IMR-90 (cell line): ENCODE results near the gene SRPK3. TPM values are rescaled to one million over a fixed set of nuclear protein-coding genes. Genes with fewer than 3 reads are reported as not detected.

Source experiments
- ATAC-seq: fragments of 200-7000 bp; cut with Tn5 transposase; 2 replicates; pipeline ENCODE4 v1.9.1; 2020; ENCODE audit warnings: low read depth, mild to moderate bottlenecking, moderate library complexity
- BruUV-seq: library from RNA; stranded (reverse); fragments of 400-500 nt; replicated peaks from 2 replicates; lab custom pipeline; 2021; lab: Mats Ljungman, UMichigan
- CTCF ChIA-PET: fragments of 300-600 bp; formaldehyde crosslinking; extraction: SDS; loops from one replicate; lab custom pipeline; 2021; ENCODE audit warnings: antibody characterized with exemption; lab: Yijun Ruan, JAX
- POLR2A ChIA-PET: fragments of 300-600 bp; sonication (Branson Sonifier 250); formaldehyde crosslinking; loops from one replicate; lab custom pipeline; 2022; ENCODE audit warnings: antibody characterized with exemption; ENCODE audit not compliant: unreplicated experiment; lab: Charles Lee
- DNase-seq: peaks from one replicate; pipeline ENCODE4 v3.0.0; 2013
- H2AFZ ChIP-seq: replicated peaks from 2 replicates; pipeline ENCODE3; 2013; ENCODE audit warnings: low read length, mild to moderate bottlenecking; ENCODE audit not compliant: poor library complexity
- H2AK5ac ChIP-seq: 2 replicates; pipeline ENCODE4 v1.6.1; 2013; ENCODE audit warnings: low read depth, low read length, inconsistent platforms
- H2AK9ac ChIP-seq: replicated peaks from 2 replicates; pipeline ENCODE3; 2013; ENCODE audit warnings: mild to moderate bottlenecking, low read depth, low read length, moderate library complexity; ENCODE audit not compliant: poor library complexity
- H2BK120ac ChIP-seq: 2 replicates; pipeline ENCODE4 v1.6.1; 2013; ENCODE audit warnings: low read depth, low read length, inconsistent platforms
- H2BK15ac ChIP-seq: 3 replicates; pipeline ENCODE4 v1.6.1; 2013; ENCODE audit warnings: low read depth, low read length, inconsistent platforms
- H2BK20ac ChIP-seq: 2 replicates; pipeline ENCODE4 v1.6.1; 2013; ENCODE audit warnings: low read depth, mild to moderate bottlenecking, inconsistent platforms, low read length, moderate library complexity
- H2BK5ac ChIP-seq: 2 replicates; pipeline ENCODE4 v1.6.1; 2013; ENCODE audit warnings: mild to moderate bottlenecking, low read depth, low read length, inconsistent platforms; ENCODE audit not compliant: poor library complexity, severe bottlenecking
- H3K14ac ChIP-seq: replicated peaks from 2 replicates; pipeline ENCODE4 v1.6.1; 2013; ENCODE audit warnings: low read depth, low read length, inconsistent platforms
- H3K18ac ChIP-seq: 2 replicates; pipeline ENCODE4 v1.6.1; 2013; ENCODE audit warnings: low read depth, low read length, control low read depth
- H3K23ac ChIP-seq: 2 replicates; pipeline ENCODE4 v1.6.1; 2013; ENCODE audit warnings: low read depth, low read length, inconsistent platforms
- H3K27ac ChIP-seq: 2 replicates; pipeline ENCODE4 v1.5.1; 2013; ENCODE audit warnings: mild to moderate bottlenecking, control low read depth, low read length; ENCODE audit not compliant: insufficient read depth
- H3K27me3 ChIP-seq: 2 replicates; pipeline ENCODE4 v1.6.1; 2013; ENCODE audit warnings: low read length; ENCODE audit not compliant: control insufficient read depth, insufficient read depth
- H3K36me3 ChIP-seq: 2 replicates; pipeline ENCODE4 v1.6.1; 2013; ENCODE audit warnings: low read length, mixed read lengths; ENCODE audit not compliant: control insufficient read depth, insufficient read depth
- H3K4ac ChIP-seq: 2 replicates; pipeline ENCODE4 v1.6.1; 2013; ENCODE audit warnings: low read depth, low read length, inconsistent platforms
- H3K4me1 ChIP-seq: 2 replicates; pipeline ENCODE4 v1.6.1; 2013; ENCODE audit warnings: low read length, mixed read lengths; ENCODE audit not compliant: control insufficient read depth, insufficient read depth
- H3K4me2 ChIP-seq: 2 replicates; pipeline ENCODE4 v1.6.1; 2013; ENCODE audit warnings: low read depth, mild to moderate bottlenecking, control low read depth, low read length, moderate library complexity
- H3K4me3 ChIP-seq: 2 replicates; pipeline ENCODE4 v1.5.1; 2013; ENCODE audit warnings: low read depth, mild to moderate bottlenecking, control low read depth, low read length, moderate library complexity; ENCODE audit not compliant: insufficient read depth
- H3K56ac ChIP-seq: 2 replicates; pipeline ENCODE4 v1.6.1; 2013; ENCODE audit warnings: low read length, inconsistent platforms; ENCODE audit not compliant: insufficient read depth; ENCODE audit errors: extremely low read depth
- H3K79me1 ChIP-seq, 2 experiments: 2 replicates each; pipeline ENCODE4 v1.6.1; 2013; ENCODE audit warnings: low read length in 2 of 2, inconsistent platforms in 1 of 2, low read depth in 1 of 2
- H3K9ac ChIP-seq: 2 replicates; pipeline ENCODE4 v1.6.1; 2013; ENCODE audit warnings: low read depth, low read length, control low read depth
- H3K9me1 ChIP-seq: 2 replicates; pipeline ENCODE4 v1.6.1; 2013; ENCODE audit warnings: low read length, inconsistent platforms; ENCODE audit not compliant: insufficient read depth
- H3K9me3 ChIP-seq: 2 replicates; pipeline ENCODE4 v1.6.1; 2013; ENCODE audit warnings: low read length; ENCODE audit not compliant: control insufficient read depth, insufficient read depth
- H4K20me1 ChIP-seq: 2 replicates; pipeline ENCODE4 v1.6.1; 2013; ENCODE audit warnings: low read length, inconsistent platforms; ENCODE audit not compliant: insufficient read depth
- H4K5ac ChIP-seq: 2 replicates; pipeline ENCODE4 v1.6.1; 2013; ENCODE audit warnings: mild to moderate bottlenecking, low read depth, low read length, control low read depth
- H4K8ac ChIP-seq, 2 experiments: 2 replicates each; pipeline ENCODE4 v1.6.1; 2013; ENCODE audit warnings: low read depth in 2 of 2, low read length in 2 of 2, control low read depth in 1 of 2, inconsistent platforms in 1 of 2
- H4K91ac ChIP-seq: 2 replicates; pipeline ENCODE4 v1.6.1; 2013; ENCODE audit warnings: low read depth, low read length, inconsistent platforms; ENCODE audit not compliant: insufficient read depth
- CEBPB ChIP-seq: IDR thresholded peaks from 2 replicates; pipeline ENCODE4 v1.6.1; 2012; ENCODE audit warnings: low read depth, low read length, improper control_type of control experiment
- CHD1 ChIP-seq: IDR thresholded peaks from 2 replicates; pipeline ENCODE4 v1.6.1; 2012; ENCODE audit warnings: low read depth, low read length, improper control_type of control experiment
- ELK1 ChIP-seq: fragments of 150-350 bp; IDR thresholded peaks from 2 replicates; pipeline ENCODE4 v1.6.1; 2016; ENCODE audit warnings: low read depth, mild to moderate bottlenecking, low read length, moderate library complexity, borderline replicate concordance
- MAFK ChIP-seq: IDR thresholded peaks from 2 replicates; pipeline ENCODE4 v1.6.1; 2012; ENCODE audit warnings: low read depth, low read length, improper control_type of control experiment
- MXI1 ChIP-seq: IDR thresholded peaks from 2 replicates; pipeline ENCODE4 v1.6.1; 2012; ENCODE audit warnings: low read depth, mild to moderate bottlenecking, low read length, moderate library complexity, borderline replicate concordance
- NFE2L2 ChIP-seq: fragments of 150-350 bp; IDR thresholded peaks from 2 replicates; pipeline ENCODE4 v1.6.1; 2016; ENCODE audit warnings: low read depth, mild to moderate bottlenecking, low read length
- POLR2A ChIP-seq: IDR thresholded peaks from 2 replicates; pipeline ENCODE4 v1.6.1; 2012; ENCODE audit warnings: mild to moderate bottlenecking, low read depth, low read length
- RAD21 ChIP-seq: IDR thresholded peaks from 2 replicates; pipeline ENCODE4 v1.6.1; 2012; ENCODE audit warnings: low read length, improper control_type of control experiment
- RFX5 ChIP-seq: IDR thresholded peaks from 2 replicates; pipeline ENCODE4 v1.8.0; 2012; ENCODE audit warnings: low read depth, mild to moderate bottlenecking, low read length, moderate library complexity
- USF2 ChIP-seq: fragments of 150-350 bp; IDR thresholded peaks from 2 replicates; pipeline ENCODE4 v1.6.1; 2017; ENCODE audit warnings: mild to moderate bottlenecking, antibody characterized with exemption, low read length, low read depth
- WGBS, 2 experiments: methylation state at CpG; one replicate each; pipeline versions ENCODE4 v1.1.5 to v1.1.7; 2013; ENCODE audit warnings: missing lambda C conversion rate in 2 of 2; ENCODE audit not compliant: insufficient read length in 1 of 2; ENCODE audit errors: extremely low coverage in 2 of 2; 5-methylcytosine and 5-hydroxymethylcytosine counted together
- dilution Hi-C: fragments of 300-500 bp; cut with HindIII; formaldehyde crosslinking; loops from one replicate; pipeline ENCODE4 v1.14.3; 2018; ENCODE audit warnings: low sequenced_read_pairs; ENCODE audit not compliant: unreplicated experiment
- in situ Hi-C: fragments of 300-500 bp; cut with MboI; formaldehyde crosslinking; loops from 3 replicates; pipeline ENCODE4 v1.14.3; 2019; ENCODE audit warnings: low sequenced_read_pairs, inconsistent platforms, mixed read lengths
- intact Hi-C: fragments of 100-400 bp; cut with micrococcal nuclease; formaldehyde crosslinking; loops from 2 replicates; pipeline ENCODE4 v1.10.0; 2022
- polyA plus RNA-seq, 3 experiments: library from polyadenylated mRNA; depleted of rRNA; stranded (reverse); fragments of >200 nt; gene quantifications; 2 replicates each; pipeline ENCODE4 v1.2.3, GENCODE V29; 2012; ENCODE audit warnings: low replicate concordance in 1 of 3
- total RNA-seq: library from RNA; depleted of rRNA; stranded (reverse); fragments of >200 nt; gene quantifications from 2 replicates; pipeline ENCODE4 v1.2.3, GENCODE V29; 2012
- TF ChIP-seq, protein P1 (sequence below): conservative IDR thresholded peaks from 2 replicates; pipeline ENCODE4 v1.5.1; 2012; ENCODE audit warnings: mild to moderate bottlenecking, low read depth, low read length, improper control_type of control experiment

SRPK3 gene
- total and polyA plus RNA-seq, 2 of the 4 experiments (the other 2 are of a cell fraction) = 0.36 to 0.70 TPM

DNA sequence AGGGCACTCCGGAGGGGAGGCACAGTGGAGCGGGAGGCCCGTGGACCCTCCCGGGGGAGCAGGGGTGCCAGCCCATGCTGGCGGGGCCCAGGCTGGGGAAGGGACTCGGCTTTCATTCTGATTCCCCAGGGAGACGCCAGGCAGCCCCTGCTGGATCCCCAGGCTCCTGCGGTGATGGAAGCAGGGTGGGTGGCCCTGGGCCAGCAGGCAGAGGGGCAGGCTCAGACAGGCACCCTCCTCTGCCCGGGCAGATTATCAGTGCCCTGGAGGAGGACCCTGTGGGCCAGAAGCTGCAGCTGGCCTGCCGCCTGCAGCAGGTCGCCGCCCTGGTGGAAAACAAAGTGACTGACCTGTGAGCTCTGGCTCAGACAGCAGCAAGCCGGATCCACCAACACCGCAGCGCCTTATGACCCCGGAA lies 2.1 kb upstream of the SRPK3 start:
- intact Hi-C loops = no loop called here
- Histone ChIP-seq H2BK5ac (no peak overlapping the region), H2AK5ac (no peak overlapping the region), H2BK120ac (no peak overlapping the region), H3K14ac (no peak overlapping the region), H3K27me3 (no peaks in the 10 kb centered on the region), H3K9ac (no peak overlapping the region), H3K4me2 (no peak overlapping the region), H3K56ac (no peak overlapping the region), H3K18ac (no peak overlapping the region), H2AK9ac (no peak overlapping the region), H3K79me1 (no peaks in the 10 kb centered on the region), H3K4me3 (no peak overlapping the region), H3K9me1 (no peaks in the 10 kb centered on the region), H3K36me3 (peaks cover 4% of the 10 kb centered on the region; the same call in 1 of the 2 replicates), H4K8ac (no peak overlapping the region), H3K9me3 (no peaks in the 10 kb centered on the region; the same call in 1 of the 2 replicates), H4K5ac (no peak overlapping the region), H2AFZ (peak overlapping the region; percentile 43), H4K91ac (no peak overlapping the region), H3K23ac (no peak overlapping the region), H4K20me1 (no peaks in the 10 kb centered on the region), H3K4me1 (no peaks in the 10 kb centered on the region), H2BK15ac (no peak overlapping the region), H2BK20ac (no peak overlapping the region), H3K27ac (no peak overlapping the region), H3K4ac (no peak overlapping the region)
- CTCF ChIA-PET = no interaction called here
- BruUV-seq = no TSS peak
- in situ Hi-C loops = no loop called here
- ATAC-seq (no peak), DNase-seq (no peak)
- dilution Hi-C loops = no loop called here
- POLR2A ChIA-PET = no interaction called here
- 55% methylated on average over 4 of the region's 16 CpGs; no CpG with 5 or more reads in 1 of the 2 experiments for WGBS, 2 experiments
- TF ChIP-seq MXI1 (no peak), RFX5 (no peak), MAFK (no peak), POLR2A (no peak), USF2 (no peak), RAD21 (no peak), ELK1 (no peak), CEBPB (no peak), CHD1 (no peak), NFE2L2 (no peak)
- TF ChIP-seq, protein P1, sequence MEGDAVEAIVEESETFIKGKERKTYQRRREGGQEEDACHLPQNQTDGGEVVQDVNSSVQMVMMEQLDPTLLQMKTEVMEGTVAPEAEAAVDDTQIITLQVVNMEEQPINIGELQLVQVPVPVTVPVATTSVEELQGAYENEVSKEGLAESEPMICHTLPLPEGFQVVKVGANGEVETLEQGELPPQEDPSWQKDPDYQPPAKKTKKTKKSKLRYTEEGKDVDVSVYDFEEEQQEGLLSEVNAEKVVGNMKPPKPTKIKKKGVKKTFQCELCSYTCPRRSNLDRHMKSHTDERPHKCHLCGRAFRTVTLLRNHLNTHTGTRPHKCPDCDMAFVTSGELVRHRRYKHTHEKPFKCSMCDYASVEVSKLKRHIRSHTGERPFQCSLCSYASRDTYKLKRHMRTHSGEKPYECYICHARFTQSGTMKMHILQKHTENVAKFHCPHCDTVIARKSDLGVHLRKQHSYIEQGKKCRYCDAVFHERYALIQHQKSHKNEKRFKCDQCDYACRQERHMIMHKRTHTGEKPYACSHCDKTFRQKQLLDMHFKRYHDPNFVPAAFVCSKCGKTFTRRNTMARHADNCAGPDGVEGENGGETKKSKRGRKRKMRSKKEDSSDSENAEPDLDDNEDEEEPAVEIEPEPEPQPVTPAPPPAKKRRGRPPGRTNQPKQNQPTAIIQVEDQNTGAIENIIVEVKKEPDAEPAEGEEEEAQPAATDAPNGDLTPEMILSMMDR = no peak
